Stimulated activated CD4-positive, alpha-beta T cell treated with anti-CD3 and anti-CD28 coated beads, Interleukin-15, amount 100 ng/mL, for 24 hours (primary cell): Measurements from ENCODE around the gene PGF.

Experiments used
- DNase-seq: peaks from one replicate; pipeline ENCODE4 v3.0.0-alpha.2; 2020

The PGF gene

DNA sequence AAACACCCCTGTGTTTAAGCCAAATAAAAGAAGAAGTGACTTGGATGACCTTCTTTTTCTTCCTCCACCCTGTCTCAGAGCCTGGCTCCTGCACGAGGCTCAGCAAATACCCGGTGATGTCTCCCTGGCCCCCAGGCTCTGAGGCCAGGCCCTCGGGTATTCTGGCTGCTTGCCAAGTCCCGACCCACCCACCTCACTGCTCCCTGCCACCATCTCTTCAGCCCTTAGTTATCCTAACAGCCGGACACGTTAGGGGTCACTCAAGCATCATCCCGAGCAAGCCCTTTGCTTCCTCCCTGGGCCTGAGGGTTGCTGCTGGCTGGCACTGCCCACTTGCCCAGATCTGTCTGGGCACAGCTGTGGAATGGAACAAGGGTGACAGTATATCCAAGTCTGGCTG is 39.6 kb downstream of the PGF start:
- no peak for DNase-seq

DNA sequence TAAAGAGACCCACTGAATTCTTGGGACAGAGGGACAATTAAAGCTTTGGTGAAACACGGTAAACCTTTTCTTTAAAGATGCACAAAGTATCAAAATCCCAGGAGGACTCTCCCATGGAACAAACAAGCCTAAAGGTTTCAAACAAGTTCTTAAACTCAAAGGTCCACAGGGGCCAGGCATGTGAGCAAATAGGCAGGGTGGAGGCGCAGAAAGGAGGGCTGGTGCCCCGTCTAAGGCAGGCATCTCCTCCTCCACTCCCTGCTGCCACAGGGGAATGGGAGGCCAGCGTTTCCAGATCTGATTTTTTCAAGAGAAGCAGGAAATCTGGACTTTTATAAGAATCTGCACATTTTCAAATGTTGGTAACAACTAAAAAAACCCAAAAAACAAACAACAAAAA is 40.0 kb downstream of the PGF start:
- DNase-seq: no peak

DNA sequence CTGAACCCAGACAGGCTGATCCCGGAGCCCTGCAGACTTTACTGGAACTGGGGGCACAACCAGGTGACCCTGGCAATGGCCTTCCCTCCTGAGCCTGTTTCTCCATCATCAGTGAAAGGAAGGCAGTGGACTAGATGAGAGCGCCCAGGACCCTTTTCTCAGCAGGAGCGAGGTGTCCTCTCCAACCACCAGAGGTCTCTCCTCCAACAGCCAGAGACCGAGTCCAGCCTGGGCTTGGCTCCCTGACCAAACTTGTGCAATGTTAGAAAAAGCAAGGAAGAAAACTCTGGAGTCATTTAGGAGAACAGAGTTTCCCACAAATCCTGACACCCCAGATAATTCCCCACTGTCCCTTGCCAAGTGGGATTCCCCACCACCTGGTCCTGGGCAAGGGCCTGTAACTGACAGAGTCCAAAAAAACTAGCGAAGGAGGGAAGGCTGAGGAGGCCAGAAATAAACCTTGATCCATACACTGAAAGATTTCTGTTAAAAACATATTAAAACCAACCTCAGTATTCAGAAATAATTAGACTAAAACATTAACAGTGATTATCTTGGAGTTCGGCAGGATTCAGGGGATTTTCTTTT is 41.3 kb downstream of the PGF start:
- DNase-seq: no peak

DNA sequence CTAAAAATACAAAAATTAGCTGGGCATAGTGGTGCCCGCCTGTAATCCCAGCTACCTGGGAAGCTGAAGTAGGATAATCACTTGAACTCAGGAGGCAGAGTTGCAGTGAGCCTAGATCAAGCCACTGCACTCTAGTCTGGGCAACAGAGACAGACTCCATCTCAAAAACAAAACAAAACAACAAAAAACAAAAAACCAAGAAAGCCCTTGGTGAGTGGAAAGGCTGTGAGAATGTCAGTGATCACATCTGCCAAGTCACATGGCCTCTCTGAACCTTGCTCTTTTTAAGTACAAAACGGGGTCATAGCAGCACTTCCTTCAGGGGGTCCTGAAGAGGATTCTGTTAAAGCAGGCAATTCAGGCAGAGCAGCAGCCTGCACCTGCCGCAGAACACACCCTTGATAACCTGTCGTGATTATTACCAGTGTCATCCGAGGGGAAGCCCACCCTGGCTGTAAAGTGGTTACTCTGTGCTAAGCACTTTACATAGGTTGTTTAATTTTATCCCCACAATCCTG is 41.9 kb downstream of the PGF start:
- no peak for DNase-seq

DNA sequence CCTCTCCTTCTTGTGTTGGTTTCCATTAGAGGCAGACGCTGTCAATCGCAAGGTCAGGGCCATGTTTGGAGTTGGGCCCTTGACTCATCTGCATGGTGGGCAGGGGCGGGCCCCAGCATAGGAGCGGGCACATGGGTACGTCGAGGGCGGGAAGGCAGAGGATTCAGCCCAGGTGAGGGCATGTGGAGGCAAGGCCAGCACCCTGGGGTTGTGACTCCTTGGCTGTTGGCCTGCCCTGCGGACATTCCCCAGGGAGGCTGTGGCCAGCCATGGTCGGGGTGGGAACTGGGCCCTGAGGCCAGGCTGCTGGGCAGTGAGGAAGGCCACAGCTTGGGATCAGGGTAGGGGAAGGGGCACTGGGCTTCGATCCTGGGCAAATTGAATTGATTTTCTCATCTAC is 42.6 kb downstream of the PGF start:
- DNase-seq: no peak

DNA sequence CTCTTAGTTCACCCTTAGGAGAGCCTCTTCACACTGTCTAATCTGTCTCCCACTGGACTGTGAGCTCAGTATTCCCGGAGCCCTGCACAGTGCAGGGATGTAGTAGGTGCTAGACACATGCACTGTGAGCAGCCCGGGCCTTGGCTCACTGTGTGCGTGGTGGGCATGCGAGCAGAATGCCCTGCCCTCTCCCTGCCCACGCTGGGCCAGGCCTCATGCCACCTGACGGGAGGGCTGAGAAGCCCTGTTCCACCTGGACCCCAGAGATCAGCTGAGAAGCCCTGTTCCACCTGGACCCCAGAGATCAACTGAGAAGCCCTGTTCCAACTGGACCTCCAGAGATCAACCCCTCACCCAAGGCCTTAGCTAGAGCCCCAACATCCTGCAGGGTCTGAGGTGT is 43.3 kb downstream of the PGF start:
- no peak for DNase-seq

DNA sequence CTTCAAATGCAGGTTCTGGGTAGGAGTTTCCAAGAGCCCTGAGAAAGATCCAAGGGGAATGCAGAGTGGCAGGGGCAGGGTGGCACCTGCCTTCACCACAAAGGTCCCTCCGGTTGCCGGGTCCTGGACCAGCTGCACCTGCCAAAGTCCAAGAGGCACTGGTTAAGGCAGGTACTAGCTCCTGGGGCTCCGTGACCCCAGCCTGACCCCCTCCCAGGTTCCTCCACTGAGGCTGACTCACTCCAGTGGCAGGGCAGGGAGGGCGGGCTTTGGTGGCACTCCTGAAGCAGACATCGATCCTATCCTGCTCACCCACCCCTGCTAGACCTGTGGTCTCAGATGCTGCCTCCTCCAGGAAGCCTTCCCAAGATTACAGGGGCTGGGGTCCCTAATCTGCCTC is 43.7 kb downstream of the PGF start:
- no peak for DNase-seq

DNA sequence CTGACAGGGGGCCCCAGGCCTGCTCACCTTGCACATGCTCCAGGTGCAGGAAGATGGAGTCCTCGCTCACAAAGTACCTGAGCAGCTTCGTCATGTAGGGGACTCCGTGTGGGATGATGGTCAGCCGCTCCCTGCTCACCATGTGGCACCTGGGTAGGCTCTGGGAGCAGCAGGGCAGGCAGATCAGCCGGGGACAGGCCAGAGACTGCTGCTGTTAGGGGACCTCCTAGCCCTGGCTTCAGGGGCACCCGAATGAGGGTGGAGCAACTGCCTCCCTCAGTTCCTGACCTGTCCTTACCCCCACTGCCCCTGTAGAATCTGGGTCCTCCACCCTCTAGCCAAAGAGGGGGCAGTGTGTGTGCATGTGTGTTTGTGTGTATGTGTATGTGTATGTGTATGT is 44.2 kb downstream of the PGF start:
- DNase-seq: no peak

DNA sequence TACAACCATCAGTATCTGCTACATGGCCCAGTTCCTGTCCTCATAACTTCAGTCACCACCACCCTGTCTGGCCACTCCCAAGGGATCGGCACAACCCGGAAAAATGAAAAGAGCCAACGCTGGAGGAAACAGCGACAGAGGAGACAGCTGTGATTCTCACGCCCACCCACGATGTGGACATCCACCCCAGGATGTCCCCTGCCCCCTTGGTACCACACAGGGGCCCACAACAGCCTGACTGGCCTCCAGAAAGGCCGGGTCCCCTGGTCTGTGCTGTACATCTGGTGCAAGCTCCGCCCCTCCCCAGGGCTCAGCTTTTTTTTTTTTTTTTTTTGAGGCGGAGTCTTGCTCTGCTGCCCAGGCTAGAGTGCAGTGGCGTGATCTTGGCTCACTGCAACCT is 44.8 kb downstream of the PGF start:
- DNase-seq: no peak

DNA sequence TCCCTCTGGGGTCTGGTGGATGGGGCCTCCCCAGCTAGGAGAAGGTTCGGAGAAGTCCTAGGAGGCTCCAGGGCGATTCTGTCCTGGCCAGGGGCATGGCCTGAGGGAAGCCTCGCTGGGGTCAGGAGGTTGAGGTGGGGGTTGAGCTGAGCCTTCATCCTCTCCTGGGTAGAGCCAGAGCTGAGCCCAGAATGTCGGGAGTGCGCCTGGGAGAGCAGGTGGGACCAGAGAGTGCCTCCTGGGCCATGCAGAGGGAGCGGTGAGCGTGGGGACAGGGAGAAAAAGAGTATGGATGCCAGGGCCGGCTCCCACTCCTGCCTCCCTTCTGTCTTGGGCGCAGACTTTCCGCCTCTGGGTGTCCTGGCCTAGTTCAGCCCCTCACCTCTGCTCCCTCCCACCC is 45.5 kb downstream of the PGF start:
- DNase-seq: no peak

DNA sequence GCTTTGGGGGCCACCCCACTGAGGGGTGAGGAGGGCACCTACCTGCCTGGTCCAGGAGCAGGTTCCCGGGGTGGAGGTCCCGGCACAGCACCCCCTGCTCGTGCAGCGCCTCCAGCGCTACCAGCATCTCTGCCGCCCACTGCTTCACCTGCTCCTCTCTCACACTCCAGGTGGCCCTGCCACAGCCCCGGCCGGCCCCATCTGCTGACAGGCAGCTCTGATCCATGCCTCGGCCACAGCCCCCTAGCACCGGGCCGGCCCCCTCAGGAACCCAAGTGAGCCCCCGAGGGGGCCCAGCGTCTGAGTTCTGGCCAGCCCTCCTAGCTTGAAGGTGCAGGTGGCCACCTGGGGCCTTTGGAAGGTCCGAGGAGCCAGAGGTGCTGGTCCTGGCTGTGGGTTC is 45.9 kb downstream of the PGF start:
- no peak for DNase-seq

DNA sequence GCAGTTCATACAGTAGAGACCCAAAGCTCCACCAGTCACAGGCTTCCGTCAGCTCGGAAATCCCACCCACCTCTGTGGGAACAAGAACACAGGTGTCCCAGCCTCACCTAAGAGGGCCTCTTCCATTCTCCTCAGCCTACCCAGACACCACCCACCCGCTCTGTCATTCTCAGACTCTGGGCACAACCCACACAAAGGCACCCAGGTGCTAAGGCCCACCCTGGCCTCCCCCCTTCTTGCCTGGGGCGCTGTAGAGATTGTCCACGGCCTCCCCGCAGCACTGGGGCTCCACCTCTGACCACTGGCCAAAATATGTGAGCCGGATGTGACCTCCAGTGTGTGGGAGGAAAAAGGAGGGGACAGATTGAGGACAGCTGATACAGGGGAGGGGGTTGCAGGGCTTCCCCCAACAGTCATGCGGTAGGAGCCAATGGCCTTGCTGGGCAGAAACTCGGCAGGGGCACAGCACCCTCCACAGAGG is 46.5 kb downstream of the PGF start:
- DNase-seq: no peak

DNA sequence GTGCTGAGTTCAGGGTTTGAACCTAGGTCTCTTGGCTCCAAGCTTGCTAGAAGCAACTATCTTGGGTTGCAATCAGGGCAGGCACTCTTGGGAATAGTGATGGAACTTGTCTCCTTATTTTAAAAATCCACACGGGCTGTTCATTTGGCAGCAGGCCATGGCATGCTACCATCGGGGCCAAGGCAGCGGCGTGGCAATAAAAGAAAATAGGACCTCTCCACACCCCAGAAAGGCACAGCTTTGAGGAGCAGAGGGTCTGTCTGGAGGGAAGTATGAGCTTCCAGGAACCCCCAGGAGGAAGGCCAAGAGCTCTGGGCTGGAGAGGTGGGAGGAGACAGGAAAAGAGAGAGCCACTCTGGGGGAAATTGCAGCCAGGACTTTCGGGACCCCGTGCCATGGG is 47.7 kb downstream of the PGF start:
- no peak for DNase-seq

DNA sequence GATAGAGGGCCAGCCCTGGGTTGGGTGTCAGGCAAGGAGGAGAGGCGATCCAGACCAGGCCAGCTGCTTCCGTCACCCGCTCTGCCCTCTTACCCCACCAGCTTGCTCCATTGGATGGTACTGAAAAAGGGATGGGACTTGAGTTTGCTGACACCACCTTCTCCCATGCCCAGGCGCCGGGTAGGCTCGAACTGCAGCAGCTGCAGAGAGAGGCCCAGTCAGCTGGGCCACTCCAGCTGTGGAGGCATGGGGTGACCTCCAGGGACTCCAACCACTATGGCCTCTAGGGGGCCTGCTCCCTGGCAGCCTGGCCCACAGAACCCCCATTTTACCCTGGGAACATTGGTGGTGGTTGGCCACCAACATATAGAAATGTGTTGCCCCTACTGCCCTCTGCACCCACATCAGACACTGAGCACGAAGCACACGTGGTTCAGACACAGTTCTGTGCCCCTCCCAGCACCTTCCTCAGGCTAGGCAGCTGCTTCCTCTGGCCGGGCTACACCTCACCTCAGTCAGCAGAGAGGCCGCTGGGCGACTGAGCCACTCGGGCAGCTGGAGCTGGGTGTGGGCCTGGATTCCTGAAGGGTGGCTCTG is 48.4 kb downstream of the PGF start:
- DNase-seq: no peak

DNA sequence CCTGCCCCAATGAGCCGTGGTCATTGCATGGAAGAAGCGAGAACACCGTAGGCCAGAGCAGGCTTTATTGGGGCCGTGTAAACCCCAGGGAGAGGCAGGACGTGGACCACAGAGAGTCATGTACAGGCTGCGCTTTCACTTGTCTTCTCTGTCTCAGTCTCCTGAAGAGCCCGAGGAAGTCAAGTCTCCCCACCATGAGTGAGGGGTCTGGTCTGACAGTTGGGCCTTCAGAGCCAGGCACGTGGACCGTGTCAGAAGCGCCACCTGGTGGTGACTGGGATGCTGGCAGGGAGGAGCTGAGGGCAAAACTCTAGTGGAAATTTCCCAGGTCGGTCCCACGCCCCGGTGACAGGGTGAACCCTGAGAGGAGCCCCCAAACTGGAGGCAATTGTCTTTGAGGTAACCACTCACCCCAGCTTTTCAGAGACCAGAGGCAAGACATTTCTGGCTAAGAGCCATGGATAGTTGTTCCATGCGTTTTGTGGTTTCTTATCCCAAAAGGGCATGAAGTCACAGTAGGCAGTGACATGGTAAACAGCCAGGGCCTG is 49.7 kb downstream of the PGF start:
- DNase-seq: peak; percentile 86

DNA sequence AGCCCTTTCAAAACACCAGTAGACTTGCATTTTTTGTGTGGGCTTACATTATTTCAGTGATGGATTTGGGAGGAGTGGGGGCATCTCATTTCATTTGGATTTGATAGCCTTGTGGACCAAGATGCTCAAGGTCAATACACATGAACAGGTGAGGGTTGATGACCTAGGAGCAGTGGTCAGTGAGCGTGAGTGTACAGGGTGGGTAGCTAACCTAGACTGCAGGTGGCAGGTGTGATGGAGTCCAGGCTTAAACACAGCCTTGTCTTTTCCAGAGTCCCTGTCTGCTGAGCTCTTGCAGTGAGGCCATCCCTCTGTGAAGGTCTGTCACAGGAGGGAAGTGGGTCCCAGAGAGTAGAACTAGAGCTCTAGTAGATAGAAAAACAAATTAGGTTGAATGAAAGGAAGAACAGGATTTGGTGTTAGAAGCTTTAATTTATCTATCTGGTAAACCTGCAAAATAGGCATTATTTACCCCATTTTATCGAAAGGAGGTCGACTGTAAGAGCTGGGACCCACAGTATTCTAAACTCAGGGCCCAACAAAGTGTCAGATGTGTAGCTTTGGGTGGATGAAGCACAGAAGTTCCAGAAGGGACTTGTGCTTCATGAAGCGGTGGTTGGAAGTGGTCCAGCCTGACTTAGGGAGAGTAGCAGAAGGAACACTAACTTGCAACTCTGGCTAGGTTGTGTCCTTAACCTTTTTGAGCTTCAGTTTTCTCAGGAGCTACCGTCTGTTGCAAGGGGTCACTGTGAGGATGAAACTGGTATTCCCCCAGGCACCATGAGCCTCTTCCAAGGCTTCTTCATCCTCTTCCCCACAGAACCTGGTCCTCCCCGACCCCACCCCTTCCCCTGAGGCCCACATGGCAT is 50.5 kb downstream of the PGF start:
- DNase-seq: no peak

DNA sequence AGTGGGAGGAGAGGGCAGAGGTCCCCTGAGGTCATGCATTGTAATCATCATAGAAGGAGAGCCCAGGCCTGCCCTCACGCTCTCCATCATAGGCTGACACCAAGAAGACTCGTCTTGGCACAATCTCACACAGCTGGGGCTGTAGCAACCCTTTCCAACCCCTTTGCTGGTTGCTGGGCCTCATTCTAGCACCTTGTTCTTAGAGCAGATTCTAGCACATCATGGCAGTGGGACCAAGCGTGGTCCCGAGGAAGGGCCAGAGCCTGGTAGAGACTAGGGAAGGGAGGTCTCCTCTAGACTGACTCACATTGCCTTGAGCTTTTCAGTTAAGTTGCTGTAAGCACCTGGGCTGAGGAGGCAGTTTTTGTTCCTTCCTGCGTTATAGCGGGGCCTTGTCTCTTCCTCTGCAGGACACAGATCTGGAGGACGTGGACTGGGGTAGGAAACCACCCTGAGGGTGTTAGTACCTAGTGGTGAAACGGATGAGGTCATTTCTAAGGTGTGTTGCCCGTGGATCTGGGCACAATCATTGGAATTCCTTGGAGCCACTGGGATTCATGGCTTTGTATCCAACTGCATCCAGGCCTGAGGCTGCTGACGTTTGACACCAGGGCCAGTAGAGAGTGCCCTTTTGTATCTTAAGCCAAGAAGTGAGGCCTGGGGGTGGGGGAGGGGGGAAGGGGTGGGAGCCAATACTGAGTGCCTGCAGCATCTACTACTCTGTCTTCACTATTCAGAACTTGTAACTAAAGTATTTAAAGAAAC is 52.3 kb downstream of the PGF start:
- no peak for DNase-seq

DNA sequence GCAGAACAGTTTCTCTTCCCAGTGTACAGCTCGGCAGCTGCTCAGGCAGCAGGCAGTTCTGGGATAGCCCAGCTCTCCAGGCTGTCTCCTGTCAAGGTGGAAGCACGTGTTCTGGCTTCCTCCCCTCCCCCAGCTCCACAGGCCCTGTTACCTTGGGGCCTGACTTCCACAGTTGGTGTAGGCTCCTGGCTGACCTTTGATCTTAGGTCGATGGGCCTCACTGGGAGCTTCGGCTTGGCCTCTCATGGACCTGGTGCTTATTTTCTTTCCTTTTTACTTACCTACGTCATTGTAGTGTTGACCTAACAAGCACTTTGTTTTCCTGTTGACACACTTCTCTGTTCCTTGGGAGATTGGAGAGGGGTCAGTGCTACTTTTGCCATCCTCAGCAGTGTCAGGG is 56.7 kb downstream of the PGF start:
- no peak for DNase-seq

DNA sequence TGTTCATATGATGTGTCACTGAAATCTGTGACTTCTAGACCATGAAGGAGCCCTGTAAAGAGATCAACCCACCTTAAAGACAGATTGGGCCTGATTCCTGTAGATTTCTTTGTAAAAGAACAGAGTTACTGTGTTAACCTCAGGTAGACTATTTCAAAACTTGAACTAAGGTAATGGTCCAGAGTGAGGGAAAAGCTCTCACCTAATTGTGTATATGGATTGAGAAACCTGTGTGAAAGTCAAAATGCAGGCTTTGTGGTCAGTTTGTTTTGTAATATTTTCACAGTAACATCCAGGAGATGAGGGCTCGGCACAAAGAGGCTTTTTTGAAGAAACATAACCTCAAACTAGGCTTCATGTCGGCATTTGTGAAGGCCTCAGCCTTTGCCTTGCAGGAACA is 57.3 kb downstream of the PGF start:
- DNase-seq: no peak

DNA sequence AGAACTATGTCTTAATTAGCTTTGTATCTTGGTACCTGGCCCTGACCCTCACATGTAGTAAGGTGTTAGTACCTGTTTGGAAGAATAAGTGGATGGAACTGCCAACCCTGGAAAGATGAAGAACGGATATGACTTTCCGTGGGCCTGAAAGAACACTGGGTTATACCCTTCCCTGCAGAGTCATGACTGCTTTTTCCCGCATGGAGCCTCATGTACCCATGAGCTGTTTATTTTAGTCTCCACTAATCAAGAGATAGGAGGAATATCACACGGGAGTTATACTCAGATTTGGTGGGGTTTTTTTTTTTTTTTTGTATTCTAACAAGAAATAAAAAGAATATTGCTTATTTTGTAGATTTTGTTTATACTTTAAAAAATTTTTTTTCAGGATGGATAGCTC is 57.8 kb downstream of the PGF start:
- DNase-seq: no peak

DNA sequence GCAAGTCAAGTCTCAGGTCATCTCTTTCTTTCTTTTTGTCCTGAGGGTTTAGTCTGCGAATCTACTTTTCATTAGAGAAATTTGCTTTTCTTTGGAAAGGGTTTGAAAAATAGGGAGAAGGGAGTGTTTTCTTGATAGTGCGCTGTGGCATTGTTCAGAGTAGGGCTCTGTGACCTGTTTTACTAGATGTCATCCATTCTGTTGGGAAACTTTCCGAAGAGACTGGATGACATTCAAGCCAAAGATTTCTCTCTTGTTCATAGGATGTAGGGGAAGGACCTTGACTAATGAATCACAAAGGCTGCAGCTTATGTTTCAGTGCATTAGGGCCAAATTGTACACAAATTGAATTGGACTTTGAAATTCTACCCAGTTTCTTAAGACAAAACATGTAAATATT is 59.0 kb downstream of the PGF start:
- no peak for DNase-seq

DNA sequence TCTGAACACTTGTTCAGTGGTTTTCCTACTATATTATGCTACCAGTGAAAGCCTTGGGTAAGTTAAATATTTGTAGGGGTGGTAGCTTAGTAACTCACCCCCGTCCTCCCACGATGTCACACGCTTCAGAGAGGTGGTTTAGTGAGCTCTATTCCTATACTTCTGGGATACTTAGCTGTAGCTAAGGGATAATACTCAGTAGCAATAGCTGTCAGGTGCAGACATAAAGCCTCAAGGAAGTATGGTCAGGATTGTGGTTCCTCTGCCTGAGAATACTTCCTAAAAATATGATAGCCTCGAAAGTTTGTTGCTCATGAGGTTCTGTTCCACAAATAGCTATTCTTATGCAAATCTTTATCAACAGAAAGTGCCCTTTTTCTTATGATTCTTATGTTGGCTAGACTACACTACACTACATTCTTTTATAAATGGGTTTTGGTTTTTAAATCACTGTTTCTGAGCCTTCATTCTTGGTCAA is 61.7 kb downstream of the PGF start:
- DNase-seq: no peak

DNA sequence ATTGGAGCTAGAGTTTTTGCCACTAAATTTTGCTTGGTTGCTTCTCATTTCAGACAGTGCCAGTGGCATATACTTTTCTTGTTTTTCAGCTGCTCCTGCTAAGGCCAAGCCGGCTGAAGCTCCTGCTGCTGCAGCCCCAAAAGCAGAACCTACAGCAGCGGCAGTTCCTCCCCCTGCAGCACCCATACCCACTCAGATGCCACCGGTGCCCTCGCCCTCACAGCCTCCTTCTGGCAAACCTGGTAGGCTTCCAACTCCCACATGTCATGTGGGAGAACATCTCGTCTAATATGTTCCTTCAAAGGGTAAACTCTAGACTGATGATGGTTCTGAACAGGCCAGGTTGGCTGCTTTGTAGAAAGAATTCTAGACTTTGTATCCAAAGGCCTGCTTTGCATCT is 62.7 kb downstream of the PGF start:
- DNase-seq: no peak
